HCT116 (cell line): ENCODE data around the gene ACSM4. TPM values are rescaled to one million over a fixed set of nuclear protein-coding genes. Genes with fewer than 3 reads are reported as not detected.
"Not testable (repeated sequence)": the region's sequence is repeated elsewhere in the genome, so short reads cannot be mapped to it uniquely, and the experiment has no call there.

Experiments used
- ATAC-seq: fragments of 200-7000 bp; cut with Tn5 transposase; 2 replicates; pipeline ENCODE4 v1.9.1; 2020; ENCODE audit warnings: mild to moderate bottlenecking, moderate library complexity
- BruUV-seq: library from RNA; stranded (reverse); fragments of 400-500 nt; replicated peaks from 2 replicates; lab custom pipeline; 2021; lab: Mats Ljungman, UMichigan
- CTCF ChIA-PET: fragments of 300-600 bp; sonication (Branson Sonifier 250); formaldehyde crosslinking; loops from one replicate; lab custom pipeline; 2021; ENCODE audit warnings: antibody characterized with exemption; lab: Charles Lee
- POLR2A ChIA-PET: fragments of 300-600, 350-600 bp; sonication (Branson Sonifier 250); formaldehyde crosslinking; loops from one replicate; lab custom pipeline; 2021; ENCODE audit warnings: antibody characterized with exemption; lab: Charles Lee
- RAD21 ChIA-PET, 2 experiments: fragments of 300-600 bp; sonication (Branson Sonifier 250); formaldehyde crosslinking; loops; one replicate each; lab custom pipeline; 2023; ENCODE audit warnings: low total read pairs in 2 of 2; ENCODE audit not compliant: uncharacterized antibody in 2 of 2, unreplicated experiment in 2 of 2, low non-redundant PET in 1 of 2; lab: Charles Lee
- DNase-seq: peaks from one replicate; pipeline ENCODE4 v3.0.0-alpha.2; 2010; ENCODE audit warnings: low read depth, low spot score
- H2AFZ ChIP-seq: fragments of 200-600 bp; shearing (Covaris generic), sonication (generic); 2 replicates; pipeline ENCODE4 v1.6.1; 2017; ENCODE audit warnings: low read depth, mixed run types, mixed read lengths, antibody characterized with exemption, low read length; ENCODE audit not compliant: poor library complexity, severe bottlenecking
- H3K27ac ChIP-seq: 2 replicates; pipeline ENCODE4 v1.5.1; 2012; ENCODE audit warnings: low read depth, low read length
- H3K27me3 ChIP-seq: fragments of 200-600 bp; sonication (generic); 2 replicates; pipeline ENCODE4 v1.6.1; 2016; ENCODE audit warnings: mixed run types, low read length, mixed read lengths; ENCODE audit not compliant: insufficient read depth
- H3K36me3 ChIP-seq, 2 experiments: fragments of 200-500 bp in 1 of 2; fragments of 200-600 bp in 1 of 2; sonication (Bioruptor generic) in 1 of 2; sonication (generic) in 1 of 2; 2 replicates each; pipeline versions ENCODE4 v1.5.1 to v1.6.1; 2014 to 2016; ENCODE audit warnings: low read length in 2 of 2, inconsistent platforms in 1 of 2, mixed read lengths in 1 of 2, mixed run types in 1 of 2; ENCODE audit not compliant: insufficient read depth in 2 of 2, control insufficient read depth in 1 of 2
- H3K4me1 ChIP-seq, 2 experiments: fragments of 200-600 bp in 1 of 2; sonication (generic) in 1 of 2; 2 replicates each; pipeline versions ENCODE4 v1.5.1 to v1.6.1; 2012 to 2017; ENCODE audit warnings: low read length in 2 of 2, inconsistent platforms in 1 of 2, mild to moderate bottlenecking in 1 of 2, mixed read lengths in 1 of 2, mixed run types in 1 of 2, moderate library complexity in 1 of 2; ENCODE audit not compliant: insufficient read depth in 2 of 2, control insufficient read depth in 1 of 2
- H3K4me2 ChIP-seq: fragments of 200-600 bp; sonication (generic); 2 replicates; pipeline ENCODE4 v1.6.1; 2017; ENCODE audit warnings: mixed run types, low read length, mixed read lengths
- H3K4me3 ChIP-seq, 2 experiments: fragments of 200-600 bp in 1 of 2; sonication (generic) in 1 of 2; replicated peaks in 1 of 2; 2 replicates each; pipeline ENCODE4 v1.5.1; 2011 to 2016; ENCODE audit warnings: low read length in 2 of 2, control low read depth in 1 of 2, low read depth in 1 of 2, mild to moderate bottlenecking in 1 of 2, mixed read lengths in 1 of 2, mixed run types in 1 of 2
- H3K79me2 ChIP-seq: fragments of 200-600 bp; sonication (generic); 2 replicates; pipeline ENCODE4 v1.6.1; 2017; ENCODE audit warnings: mild to moderate bottlenecking, mixed run types, low read length, moderate library complexity, mixed read lengths; ENCODE audit not compliant: insufficient read depth
- H3K9ac ChIP-seq: fragments of 200-600 bp; sonication (generic); 2 replicates; pipeline ENCODE4 v1.6.1; 2016; ENCODE audit warnings: low read length, mixed read lengths
- H3K9me2 ChIP-seq: fragments of 200-600 bp; sonication (generic), shearing (Covaris generic); 2 replicates; pipeline ENCODE4 v1.6.1; 2017; ENCODE audit warnings: mixed run types, mild to moderate bottlenecking, moderate library complexity; ENCODE audit not compliant: insufficient read depth
- H3K9me3 ChIP-seq, 2 experiments: fragments of 200-500 bp in 1 of 2; fragments of 200-600 bp in 1 of 2; sonication (Bioruptor generic) in 1 of 2; sonication (generic) in 1 of 2; 2 replicates each; pipeline ENCODE4 v1.6.1; 2014 to 2017; ENCODE audit warnings: low read length in 2 of 2, mixed read lengths in 2 of 2, inconsistent platforms in 1 of 2, low read depth in 1 of 2, mild to moderate bottlenecking in 1 of 2, mixed run types in 1 of 2, moderate library complexity in 1 of 2; ENCODE audit not compliant: control insufficient read depth in 1 of 2, insufficient read depth in 1 of 2
- H4K20me1 ChIP-seq: fragments of 200-600 bp; sonication (generic), shearing (Covaris generic); 2 replicates; pipeline ENCODE4 v1.6.1; 2017; ENCODE audit warnings: mixed run types, mild to moderate bottlenecking, moderate library complexity; ENCODE audit not compliant: insufficient read depth
- ATF3 ChIP-seq: IDR thresholded peaks from 2 replicates; pipeline ENCODE4 v1.6.1; 2012
- CBX3 ChIP-seq: IDR thresholded peaks from 2 replicates; pipeline ENCODE4 v1.6.1; 2012; ENCODE audit warnings: low read depth
- CEBPB ChIP-seq: IDR thresholded peaks from 2 replicates; pipeline ENCODE4 v1.6.1; 2012; ENCODE audit warnings: low read depth
- CTCF ChIP-seq, 3 experiments: fragments of 200-600 bp in 1 of 3; sonication (generic) in 1 of 3; IDR thresholded peaks in 2 of 3; conservative IDR thresholded peaks in 1 of 3; 2 replicates each; pipeline ENCODE4 v1.5.1; 2012 to 2017; ENCODE audit warnings: low read depth in 2 of 3, low read length in 2 of 3, antibody characterized with exemption in 1 of 3, borderline replicate concordance in 1 of 3, control low read depth in 1 of 3, mild to moderate bottlenecking in 1 of 3, mixed read lengths in 1 of 3, mixed run types in 1 of 3, moderate library complexity in 1 of 3; ENCODE audit not compliant: insufficient read depth in 1 of 3
- FOSL1 ChIP-seq: IDR thresholded peaks from 2 replicates; pipeline ENCODE4 v1.6.1; 2012; ENCODE audit warnings: low read depth
- REST ChIP-seq: IDR thresholded peaks from 2 replicates; pipeline ENCODE4 v1.6.1; 2012; ENCODE audit warnings: low read depth
- TCF7L2 ChIP-seq: IDR thresholded peaks from 2 replicates; pipeline ENCODE4 v1.7.0; 2011; ENCODE audit warnings: borderline replicate concordance, inconsistent platforms; ENCODE audit not compliant: insufficient read depth, insufficient read length; ENCODE audit errors: extremely low read depth
- ZFX ChIP-seq: fragments of 450-650 bp; IDR thresholded peaks from 2 replicates; pipeline ENCODE4 v1.6.1; 2017
- intact Hi-C: fragments of 100-400 bp; cut with micrococcal nuclease; formaldehyde crosslinking; loops from 2 replicates; pipeline ENCODE4 v1.10.0; 2022
- total RNA-seq: library from RNA; stranded (reverse); gene quantifications from one replicate; pipeline ENCODE4 v1.2.1, GENCODE V29; 2021; ENCODE audit not compliant: unreplicated experiment

ACSM4 gene
- total RNA-seq, 1 experiment from 2014 or later, result not detected

- Histone ChIP-seq H4K20me1 (no peaks in the 10 kb centered on the region), H3K36me3 (no peaks in the 10 kb centered on the region), H3K9ac (no peak overlapping the region), H3K9me2 (no peaks in the 10 kb centered on the region), H3K27ac (no peak overlapping the region), H3K9me3 (no peaks in the 10 kb centered on the region), H3K79me2 (no peaks in the 10 kb centered on the region)
- ChIA-PET POLR2A (no interaction called here), RAD21 (no interaction called here)
- DNase-seq (no peak), ATAC-seq (no peak)
- BruUV-seq, result no TSS peak
- intact Hi-C loops, result no loop called here
- TF ChIP-seq FOSL1 (no peak), ATF3 (no peak), CBX3 (no peak), CEBPB (no peak), ZFX (no peak), TCF7L2 (no peak), REST (no peak), CTCF (IDR thresholded peaks at IDR 0.05 in 2 of 3, conservative IDR thresholded peaks at IDR 0.05 in 1 of 3; ENCODE audit: borderline replicate concordance in 1 of 3, insufficient read depth in 1 of 3, low read depth in 2 of 3, low read length in 2 of 3) (no peak)
- TF ChIP-seq, all 23 proteins: peak for 0
- Histone ChIP-seq H3K4me3 (no peak overlapping the region), H3K27me3 (no peaks in the 10 kb centered on the region), H3K4me1 (no peaks in the 10 kb centered on the region), H3K4me2 (no peak overlapping the region), H2AFZ (no peak overlapping the region)
- CTCF ChIA-PET, result interaction anchor here (2.1 kb wide), 1 partner anchor 8 kb away, joined by 6 read pairs; no protein-coding TSS in a partner anchor
Observed at GRCh38 chr12:7327918-7328317, 24.0 kb downstream of the ACSM4 start.

- H2AFZ ChIP-seq, H3K4me2 ChIP-seq, BruUV-seq, H3K4me1 ChIP-seq, H3K4me3 ChIP-seq, H3K27ac ChIP-seq, RAD21 ChIA-PET, H3K9me2 ChIP-seq, H3K9ac ChIP-seq, intact Hi-C loops, CTCF ChIA-PET, DNase-seq, POLR2A ChIA-PET, H3K9me3 ChIP-seq, ATAC-seq, H3K79me2 ChIP-seq, H3K27me3 ChIP-seq, H4K20me1 ChIP-seq, H3K36me3 ChIP-seq: not testable (repeated sequence)
Observed at GRCh38 chr12:7337790-7338189, 33.9 kb downstream of the ACSM4 start.
